NCI-H82 (cell line): ENCODE data around the gene CACNA1A.

Source experiments
- DNase-seq: peaks from one replicate; lab custom pipeline; 2025; lab: John Stamatoyannopoulos, UW

Gene CACNA1A

DNA sequence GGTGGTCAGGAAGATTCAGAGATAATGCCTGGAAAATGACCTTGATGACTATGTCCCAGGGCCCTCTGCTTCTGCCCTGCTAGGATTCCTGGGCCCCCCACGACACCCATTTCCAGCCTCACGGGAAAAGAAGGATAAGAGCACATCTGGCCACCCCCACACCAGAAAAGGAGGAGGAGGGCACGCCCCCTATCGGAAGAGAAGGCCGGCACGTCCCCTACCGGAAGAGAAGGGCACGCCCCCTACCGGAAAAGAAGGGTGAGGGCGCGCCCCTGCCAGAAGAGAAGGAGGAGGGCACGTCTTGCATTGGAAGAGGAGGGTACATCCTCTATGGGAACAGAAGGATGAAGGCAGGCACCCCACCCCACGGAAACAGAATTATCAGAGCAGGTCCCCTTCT is 271.8 kb downstream of the CACNA1A start:
- DNase-seq: peak; percentile 88

DNA sequence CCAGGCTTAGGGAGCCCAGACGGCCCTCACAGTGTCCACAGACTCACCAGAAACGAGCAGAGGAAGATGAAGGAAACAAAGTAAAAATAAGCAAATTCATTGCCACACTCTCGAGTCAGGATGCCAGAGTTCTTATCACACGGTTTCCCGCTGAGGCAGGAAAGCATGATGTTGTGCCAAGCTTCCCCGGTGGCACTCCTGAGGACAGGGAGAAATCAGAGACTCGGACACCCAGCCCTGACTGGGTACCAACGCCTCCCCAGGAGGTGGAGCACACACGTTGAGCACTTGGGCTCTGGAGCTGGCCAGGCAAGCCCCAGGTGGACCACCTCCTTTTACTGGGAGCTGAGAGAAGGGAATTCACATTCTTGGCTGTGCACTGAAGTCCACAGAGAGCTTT is 274.6 kb downstream of the CACNA1A start:
- DNase-seq: no peak

DNA sequence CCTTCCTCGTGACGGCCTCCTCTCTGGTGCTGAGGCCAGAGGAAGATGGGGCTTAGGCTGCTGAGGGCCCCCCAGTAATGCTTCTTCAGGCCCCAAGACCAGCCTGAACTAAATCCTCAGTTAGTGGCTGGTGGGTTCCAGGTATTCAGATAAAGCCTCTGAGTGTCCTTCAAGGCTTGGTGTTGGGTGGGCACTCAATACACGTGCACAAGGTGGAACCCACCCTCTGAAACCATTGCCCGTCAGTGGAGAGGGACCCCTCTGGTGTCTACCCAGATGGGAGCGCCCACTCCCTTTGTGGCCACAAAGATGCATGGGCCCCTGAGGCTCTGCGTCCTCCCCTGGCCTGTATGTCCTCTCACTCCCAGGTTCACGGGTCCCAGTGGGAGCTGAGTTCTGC is 277.0 kb downstream of the CACNA1A start:
- no peak for DNase-seq

DNA sequence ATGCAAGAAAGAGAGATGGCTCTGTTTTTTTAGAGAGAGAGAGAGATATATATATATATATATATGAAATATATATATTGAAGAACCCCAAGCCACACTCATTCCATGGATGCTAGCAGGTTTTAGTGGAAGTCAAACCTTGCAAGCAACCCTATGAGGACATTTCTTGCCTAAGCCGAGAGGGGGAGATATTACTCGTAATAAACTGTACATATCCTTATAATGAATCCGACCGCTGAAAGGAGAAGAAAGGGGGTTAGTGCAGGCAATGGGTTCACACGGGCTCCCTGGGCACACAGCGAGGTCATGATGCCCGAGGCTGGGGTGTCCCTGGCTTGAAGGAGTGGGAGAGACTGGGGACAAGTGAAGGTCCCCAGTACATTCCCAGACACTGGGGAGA is 277.7 kb downstream of the CACNA1A start:
- DNase-seq: peak; percentile 57

DNA sequence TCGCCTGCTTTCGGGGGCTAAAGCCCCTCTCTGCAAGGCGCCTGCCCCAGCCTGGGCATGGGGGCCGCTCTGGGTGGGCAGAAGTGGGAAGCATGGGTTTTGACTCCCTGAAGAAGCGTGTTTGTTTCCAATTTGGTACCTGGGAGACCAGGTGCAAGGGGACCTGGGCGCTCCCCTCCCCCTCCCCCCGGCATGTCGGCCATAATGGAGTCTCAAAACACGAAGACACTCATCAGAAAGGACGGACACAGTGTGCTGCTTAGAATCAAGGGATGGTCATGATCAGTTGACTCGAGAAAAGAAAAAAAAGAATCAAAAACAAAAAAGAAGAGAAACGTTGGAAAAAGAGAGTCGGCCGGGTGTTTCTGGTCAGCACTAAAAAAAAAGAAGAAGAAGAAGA is 279.3 kb downstream of the CACNA1A start:
- DNase-seq: no peak

DNA sequence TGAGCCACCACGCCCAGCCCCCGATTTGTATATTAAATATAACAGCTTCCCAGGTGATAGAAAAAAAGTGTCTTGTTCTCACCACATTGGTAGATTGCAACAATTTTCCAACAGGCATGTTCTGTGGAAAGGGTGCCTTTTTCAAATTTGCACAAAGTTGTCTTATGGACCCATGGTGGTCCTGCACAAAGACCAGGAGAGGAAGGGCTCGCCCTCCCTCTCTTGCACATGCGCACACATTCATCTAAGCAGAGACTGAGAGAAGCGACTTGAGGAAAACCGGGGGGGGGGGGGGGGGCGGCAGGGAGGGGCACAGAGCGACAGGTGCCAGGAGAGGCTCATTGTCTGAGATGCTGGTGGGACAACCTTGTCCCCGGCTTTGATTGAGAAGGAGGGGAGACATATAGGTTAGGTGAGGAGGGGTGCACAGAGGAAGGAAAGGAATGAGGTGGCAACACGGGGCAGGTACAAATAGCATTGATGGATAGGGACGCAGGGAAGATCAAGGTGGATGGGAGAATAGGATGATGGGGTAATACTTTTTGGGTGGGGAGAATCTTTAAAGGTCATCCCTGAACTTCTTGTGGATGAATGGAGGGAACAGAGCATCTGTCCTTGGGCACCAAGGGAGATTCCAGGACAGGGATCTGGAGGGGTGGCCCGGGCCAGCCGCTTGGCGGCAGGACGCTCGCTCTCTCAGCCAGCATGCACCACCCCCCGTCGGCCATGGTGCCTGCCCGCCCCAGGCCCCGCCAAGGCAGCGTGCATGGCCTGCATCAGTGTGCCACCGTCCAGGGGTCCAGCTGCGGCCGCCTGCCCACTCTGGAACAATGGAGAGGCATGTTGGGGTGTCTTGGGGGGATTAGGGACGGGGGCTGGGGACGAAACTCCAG is 280.1 kb downstream of the CACNA1A start:
- DNase-seq: no peak

DNA sequence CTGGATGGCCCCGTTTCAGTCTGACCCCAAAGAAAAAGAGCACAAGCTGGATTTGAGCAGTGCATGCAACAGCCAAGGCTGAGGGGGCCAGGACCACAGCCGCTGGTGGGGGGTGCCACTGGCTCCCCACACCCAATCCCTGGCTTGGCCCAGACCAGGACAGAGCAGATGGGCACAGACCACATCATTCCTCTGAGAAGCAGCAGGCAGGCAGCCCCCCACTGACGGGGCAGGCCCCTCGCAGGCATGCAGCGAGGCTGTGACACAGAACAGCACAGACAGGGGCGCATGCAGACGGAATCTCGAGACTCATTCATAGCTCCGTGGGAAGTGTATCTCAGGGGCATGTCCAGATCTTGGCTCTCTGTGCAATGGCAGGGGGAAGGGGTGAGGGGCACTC is 281.2 kb downstream of the CACNA1A start:
- no peak for DNase-seq

DNA sequence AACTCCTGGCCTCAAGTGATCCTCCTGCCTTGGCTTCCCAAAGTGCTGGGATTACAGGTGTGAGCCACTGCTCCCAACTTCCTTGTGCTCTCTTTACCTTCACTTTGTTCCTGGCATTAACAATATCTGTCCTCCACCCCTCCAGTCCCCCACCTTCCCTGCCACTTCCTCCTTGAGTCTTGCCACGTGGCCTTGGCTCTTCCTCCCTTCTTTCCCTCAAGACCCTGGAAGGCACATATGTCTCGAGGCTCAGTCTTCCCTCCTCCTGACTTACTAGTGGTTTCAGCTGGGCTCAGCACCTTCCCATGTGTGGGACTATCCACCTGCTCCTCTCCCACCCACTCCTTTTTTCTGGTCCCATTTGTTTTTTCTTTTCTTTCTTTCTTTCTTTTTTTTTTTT is 285.4 kb downstream of the CACNA1A start:
- no peak for DNase-seq

DNA sequence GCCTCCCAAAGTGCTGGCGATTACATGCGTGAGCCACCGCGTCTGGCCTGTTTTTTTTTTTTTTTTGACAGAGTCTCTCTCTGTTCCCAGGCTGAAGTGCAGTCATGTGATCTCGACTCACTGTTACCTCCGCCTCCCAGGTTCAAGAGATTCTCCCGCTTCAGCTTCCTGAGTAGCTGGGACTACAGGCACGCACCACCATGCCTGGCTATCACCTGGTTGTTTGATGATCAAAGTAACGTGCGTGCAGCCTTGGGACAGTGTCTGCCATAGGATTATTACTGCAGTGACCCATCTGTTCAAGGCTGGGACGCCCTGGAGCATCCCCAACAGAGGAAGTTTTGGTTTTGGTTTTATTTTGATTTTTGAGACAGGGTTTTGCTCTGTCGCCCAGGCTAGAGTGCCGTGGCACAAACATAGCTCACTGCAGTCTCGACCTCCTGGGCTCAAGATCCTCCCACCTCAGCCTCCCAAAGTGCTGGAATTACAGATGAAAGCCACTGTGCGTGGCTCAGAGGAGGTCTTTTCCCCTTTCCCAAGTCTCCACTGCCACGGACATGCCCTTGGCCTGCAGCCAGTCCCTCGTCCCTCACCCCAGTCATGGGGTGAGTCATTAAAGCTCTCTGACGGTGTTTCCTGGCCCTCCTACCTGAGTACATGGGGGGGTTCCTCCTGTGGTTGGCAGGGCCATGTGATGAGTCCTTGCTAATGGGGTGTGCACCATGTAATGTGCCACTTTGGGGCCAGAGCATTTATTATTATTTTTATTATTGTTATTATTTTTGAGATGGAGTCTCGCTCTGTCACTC is 290.5 kb downstream of the CACNA1A start:
- DNase-seq: no peak

DNA sequence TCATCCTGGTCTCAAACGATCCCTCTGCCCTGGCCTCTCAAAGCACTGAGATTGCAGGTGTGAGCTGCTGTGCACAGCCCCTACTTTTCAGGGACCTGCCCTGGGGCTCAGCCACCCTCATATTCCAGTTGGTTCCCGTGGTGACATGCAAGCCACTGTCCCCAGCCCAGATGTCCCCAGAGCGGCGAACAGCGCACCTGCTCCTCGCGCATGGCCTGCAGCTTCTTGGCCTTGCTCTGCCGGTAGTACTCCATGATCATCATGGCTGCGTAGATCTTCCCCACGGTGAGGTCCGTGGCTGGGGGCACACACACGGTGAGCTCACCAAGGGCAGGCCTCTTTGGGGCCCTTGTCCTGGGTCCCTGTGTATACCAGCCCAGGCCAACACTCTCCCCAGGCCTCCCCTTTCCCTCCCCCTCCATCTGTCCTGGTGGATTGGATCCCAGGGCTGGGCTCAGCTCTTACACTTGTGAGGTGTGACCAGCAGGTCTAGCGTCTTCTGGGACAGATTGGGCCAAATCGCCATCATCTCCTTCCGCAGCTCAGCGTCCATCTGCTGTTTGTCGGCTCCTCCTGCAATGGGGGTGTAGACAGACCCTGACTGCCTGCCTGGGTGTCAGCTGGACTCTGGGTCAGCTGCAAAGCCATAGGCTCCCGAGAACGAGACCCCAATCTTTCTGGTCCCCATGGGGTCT is 292.1 kb downstream of the CACNA1A start:
- DNase-seq: peak; percentile 60

DNA sequence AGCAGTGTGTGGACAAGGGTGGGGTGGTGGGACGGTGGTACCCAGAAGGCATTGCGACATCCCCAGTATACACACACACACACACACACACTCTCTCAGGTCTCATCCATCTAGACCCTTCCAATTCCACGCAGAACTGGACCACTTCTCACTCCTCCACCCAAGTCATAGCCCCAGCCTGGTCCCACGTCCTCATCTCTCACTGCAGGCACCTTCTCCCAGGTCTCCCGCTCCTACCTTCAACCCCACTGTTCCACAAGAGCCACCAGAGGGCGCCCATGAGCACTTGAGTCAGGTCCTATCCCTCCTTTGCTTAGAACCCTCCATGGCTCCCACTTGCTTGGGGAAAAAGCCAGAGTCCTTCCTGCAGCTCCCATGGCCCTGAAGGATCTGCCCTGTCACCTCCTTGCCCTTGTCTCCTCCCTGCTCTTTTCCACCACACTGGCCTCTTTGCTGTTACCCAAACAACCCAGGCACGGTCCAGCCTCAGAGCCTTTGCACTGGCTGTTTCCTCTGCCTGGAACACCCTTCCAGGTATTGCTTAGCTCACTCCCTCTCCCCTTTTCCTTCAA is 293.4 kb downstream of the CACNA1A start:
- peak; percentile 88 for DNase-seq

DNA sequence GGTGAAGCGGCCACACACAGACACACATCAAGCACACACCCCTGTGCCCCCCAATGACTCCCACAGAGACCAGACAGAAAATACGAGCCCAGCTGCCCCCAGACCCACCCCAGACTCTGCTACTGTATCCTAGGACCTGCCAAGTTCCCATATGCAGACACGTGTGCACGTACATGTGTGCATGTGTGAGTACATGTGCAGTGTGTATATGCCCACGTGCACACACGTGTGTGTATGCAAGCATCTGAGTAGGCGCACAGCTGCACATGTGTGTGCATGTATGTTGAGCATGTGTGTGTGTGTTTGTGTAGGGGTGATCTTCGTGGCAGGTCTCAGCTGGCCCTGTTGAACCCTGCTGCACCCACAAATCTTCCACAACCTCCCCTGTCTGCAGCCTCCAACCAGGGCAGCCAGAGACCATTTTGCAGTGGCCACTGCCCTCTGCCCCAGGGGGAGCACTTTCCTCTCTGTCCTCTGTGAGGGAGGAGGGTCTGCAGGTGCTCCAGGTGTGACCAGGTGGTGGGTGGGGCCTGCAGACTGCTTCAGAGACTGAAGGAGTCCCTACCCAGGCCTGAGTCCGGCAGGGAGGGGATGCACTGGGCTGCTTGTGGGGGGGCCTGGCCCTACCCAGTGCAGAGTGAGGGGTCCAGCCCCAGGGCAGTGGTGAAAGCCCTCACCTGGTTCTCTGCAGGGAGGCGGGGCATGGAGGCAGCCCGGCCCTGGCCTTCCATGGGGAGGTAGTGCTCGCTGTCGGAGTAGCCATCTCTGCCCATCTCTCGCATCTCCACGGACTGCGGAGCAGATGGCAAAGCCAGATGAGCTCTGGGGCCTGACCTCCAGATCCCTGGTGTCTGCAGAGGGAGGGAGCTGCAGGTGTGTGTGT is 294.6 kb downstream of the CACNA1A start:
- no peak for DNase-seq

DNA sequence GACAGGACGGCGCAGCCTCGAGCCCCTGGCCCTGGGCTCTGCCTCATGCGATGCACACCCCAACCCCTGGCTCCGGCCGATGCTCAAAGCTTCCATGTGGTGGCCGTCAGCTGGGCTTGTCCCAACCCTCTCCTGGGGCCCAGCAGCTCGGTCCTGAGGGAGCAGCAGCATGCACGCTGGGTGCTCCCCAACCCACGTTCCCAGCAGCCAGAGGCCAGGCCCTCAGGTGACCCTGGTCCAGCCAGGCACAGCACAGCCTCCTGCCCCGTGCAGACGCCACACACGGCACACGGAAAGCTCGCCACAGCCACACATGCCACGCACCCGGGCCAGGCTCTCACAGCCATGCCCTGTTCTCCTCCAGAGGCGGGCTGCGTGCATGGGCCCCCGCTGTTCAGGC is 295.3 kb downstream of the CACNA1A start:
- no peak for DNase-seq

DNA sequence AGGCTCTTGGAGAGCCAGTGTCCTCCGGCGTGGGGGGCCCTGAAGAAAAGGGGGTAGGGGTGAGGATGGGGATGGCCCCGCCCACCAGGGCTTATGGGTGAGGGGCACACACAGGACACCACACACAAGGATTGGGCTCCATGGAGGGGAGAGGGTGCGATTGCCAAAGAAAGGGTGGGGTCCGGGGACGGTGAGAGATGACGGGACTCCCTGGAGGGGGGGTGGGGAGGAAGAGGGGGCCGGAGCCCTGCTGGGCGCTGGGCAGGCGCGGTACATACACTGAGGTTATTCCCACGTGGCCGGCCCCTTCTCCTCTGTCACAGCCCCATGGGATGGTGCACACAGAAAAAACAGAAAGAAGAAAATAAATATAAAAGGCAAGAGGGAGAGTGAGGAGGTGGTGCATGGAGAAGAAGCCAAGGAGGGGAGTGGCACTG is 295.9 kb downstream of the CACNA1A start:
- DNase-seq: no peak

DNA sequence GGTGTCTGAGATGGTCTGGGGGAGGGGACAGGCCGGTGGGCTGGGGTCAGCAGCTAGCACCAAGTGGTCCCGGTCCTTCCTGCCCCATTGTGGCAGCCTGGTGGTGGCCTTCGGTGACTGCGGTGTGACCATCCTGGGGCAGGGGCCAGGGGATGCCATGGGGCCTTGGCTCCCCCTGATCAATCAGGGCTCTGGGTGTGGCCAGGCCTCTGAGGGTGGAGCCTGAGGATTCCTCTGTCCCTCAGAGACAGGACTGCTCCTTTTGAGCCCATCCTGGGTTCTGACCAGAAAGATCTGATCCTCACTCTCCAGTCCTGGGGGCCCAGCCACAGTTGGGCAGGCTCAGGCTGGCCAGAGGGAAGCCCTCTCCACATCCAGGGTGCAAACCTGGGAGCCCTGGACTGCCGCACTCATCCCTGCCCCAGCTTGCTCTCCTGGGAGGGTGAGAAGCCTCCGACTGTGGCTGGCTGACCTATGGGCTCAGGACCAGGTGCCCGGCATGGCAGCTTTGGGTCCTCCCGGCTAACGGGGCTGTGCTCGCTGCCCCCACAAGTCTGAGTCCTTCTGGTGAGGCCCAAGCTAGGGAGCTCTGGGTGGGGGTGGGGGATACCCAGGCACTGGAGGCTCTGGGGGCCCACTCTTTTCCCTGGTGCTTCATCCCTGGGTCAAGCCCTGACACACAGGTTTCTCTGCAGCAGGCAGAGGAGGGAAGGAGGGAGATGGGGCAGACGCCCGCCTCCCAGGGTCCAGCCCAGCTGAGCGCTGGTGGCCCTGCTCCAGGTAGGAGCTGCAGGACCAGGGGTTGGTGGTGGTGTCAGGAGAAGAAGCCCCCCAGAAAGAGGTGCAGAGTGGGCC is 296.6 kb downstream of the CACNA1A start:
- no peak for DNase-seq

DNA sequence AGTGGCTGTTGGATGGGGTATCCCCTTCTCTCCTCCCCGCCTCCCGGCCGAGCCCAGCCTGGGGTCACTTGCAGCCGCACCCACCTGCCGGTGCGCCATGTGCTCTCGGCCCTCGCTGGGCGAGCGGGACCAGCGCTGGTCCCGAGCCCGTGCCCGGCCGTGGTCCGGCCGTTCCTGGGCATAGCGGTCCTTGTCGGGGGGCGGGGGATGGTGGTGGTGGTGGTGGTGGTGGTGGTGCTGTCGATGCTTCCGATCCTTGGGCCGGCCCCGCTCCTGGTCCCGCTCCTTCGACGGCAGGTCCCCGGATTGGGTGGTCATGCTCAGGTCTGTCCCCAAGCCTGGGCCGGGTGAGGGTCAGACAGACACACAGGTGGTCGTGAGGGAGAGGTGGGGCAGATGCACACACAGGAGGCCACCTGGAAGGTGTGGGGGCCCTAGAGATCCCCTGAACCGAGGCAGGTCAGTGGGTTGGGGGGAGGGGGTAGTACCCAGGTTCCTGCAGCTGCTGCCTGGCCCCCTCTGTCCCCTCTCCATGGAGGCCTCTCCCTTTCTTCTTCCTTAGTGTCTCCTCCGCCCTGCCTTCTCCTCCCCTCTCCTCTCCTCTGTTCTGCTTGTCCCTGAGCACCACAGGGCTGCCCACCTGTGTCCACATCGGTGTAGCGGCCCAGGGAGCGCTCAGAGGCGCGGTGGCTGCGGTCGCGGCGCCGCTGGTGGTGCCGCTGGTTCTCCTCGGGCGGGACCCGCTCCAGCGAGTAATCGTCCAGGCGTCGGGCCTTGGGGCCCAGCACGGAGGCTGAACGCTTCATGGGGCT is 297.4 kb downstream of the CACNA1A start:
- DNase-seq: no peak

DNA sequence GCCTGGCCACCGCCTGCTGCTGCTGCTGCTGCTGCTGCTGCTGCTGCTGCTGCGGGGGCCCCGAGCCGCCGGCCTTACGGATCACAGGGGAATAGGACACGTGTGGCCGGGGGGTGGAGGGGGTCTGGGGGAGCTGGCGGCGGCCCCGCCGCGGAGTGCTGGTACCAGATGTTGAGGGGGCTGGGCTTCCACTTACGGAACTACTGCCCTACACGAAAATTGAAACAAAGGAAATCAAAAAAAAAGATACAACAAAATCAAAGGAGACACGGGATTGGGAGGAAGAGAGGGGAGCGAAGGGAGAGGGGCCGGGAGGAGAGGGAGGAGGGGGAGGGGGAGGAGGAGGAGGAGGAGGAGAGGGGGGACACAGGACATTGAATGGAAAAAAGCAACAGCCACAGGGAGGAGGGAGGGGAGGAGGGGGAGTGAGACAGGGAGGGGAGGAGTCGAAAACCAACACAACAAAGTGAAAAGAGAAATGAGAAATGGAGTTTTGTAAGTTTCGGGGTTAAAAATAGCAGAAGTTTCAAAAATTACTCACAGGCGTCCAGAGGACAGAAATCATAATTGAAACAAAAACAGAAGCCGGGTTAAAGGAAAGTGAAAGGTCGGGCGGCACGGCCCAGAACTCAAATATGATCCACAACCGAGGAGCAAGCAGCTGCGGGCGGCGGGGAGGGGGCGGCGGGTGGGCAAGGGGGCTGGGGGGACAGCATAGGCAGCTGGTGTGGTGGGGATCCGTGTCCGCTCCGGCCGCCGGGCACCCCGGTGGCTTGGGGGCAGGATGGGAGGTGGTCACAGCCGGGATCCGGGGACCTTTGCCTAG is 298.2 kb downstream of the CACNA1A start:
- no peak for DNase-seq

DNA sequence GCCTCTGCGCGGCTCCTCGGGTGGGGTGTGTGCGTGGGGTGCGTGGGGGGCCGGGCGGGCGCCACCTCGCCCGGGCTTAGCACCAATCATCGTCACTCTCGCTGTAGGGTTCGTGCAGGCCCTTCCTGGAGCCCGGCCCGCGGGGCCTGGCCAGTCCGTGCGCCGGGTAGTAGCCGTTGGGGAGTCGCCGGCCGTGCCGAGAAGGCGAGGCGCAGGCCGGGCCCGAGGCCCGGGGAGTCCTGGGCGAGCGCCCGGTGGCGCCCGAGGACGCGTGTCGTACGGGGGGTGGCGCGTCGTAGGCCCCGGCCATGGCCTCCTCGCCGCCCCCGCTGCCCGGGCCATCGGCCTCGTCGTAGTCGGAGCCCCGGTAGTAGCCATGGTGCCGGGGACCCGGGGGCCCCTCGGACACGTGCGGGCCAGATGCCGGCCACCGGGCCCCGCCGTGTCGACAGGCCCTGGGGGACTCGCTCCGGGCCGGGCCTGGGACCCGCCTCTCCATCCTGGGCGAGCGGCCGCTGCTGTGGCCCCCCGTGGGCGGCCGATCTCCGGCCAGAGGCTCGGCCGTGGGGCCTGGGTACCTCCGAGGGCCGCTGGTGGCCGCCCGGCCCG is 298.9 kb downstream of the CACNA1A start:
- DNase-seq: no peak
